Ishikawa (cell line): Measurements from ENCODE around the gene DERL3.

Source experiments
- CREB1 ChIP-seq: IDR thresholded peaks from 2 replicates; pipeline ENCODE4 v1.6.1; 2012; ENCODE audit warnings: low read depth
- EP300 ChIP-seq: IDR thresholded peaks from 2 replicates; pipeline ENCODE4 v1.6.1; 2012; ENCODE audit warnings: borderline replicate concordance
- RAD21 ChIP-seq: IDR thresholded peaks from 2 replicates; pipeline ENCODE4 v1.6.1; 2012; ENCODE audit warnings: low read depth
- REST ChIP-seq: IDR thresholded peaks from 2 replicates; pipeline ENCODE4 v1.6.1; 2012; ENCODE audit warnings: low read depth, mild to moderate bottlenecking
- TEAD4 ChIP-seq: IDR thresholded peaks from 2 replicates; pipeline ENCODE4 v1.6.1; 2012
- ZBTB7A ChIP-seq: IDR thresholded peaks from 2 replicates; pipeline ENCODE4 v1.6.1; 2012; ENCODE audit warnings: low read depth

DNA sequence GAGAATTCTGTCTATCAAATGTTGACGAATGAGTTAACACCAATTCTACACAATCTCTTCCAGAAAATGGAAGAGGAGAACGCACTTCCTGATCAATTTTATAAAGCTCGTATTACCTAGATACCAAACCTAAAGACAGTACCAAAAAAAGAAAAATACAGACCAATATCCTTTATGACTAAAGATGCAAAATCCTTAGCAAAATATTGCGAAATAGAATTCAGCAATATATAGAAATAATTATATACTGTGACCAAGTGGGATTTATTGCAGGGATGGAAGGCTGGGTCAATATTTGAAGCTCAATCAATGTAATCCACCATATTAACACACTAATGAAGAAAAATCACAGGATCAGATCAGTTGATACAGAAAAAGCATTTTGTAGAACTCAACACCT lies 26.4 kb downstream of the DERL3 start:
- TF ChIP-seq EP300 (no peak), ZBTB7A (no peak), TEAD4 (no peak), REST (no peak), RAD21 (no peak), CREB1 (no peak)
